SK-N-SH treated with all-trans-retinoic acid at 6 μM for 48 hours (cell line): Measurements from ENCODE around the gene CLNS1A.
"Not testable (repeated sequence)": the region's sequence is repeated elsewhere in the genome, so short reads cannot be mapped to it uniquely, and the experiment has no call there.

Experiments
- ESRRG ChIP-seq: fragments of 250-450 bp; sonication (Bioruptor Pico); IDR thresholded peaks from 2 replicates; pipeline ENCODE4 v1.6.1; 2021; ENCODE audit warnings: mild to moderate bottlenecking
- TCF4 ChIP-seq: fragments of 250-450 bp; sonication (Bioruptor Pico); IDR thresholded peaks from 2 replicates; pipeline ENCODE4 v1.8.0; 2021; ENCODE audit warnings: mild to moderate bottlenecking, moderate library complexity, borderline replicate concordance
- ZFP3 ChIP-seq: fragments of 250-450 bp; sonication (Bioruptor Pico); IDR thresholded peaks from 2 replicates; pipeline ENCODE4 v1.5.0; 2020; ENCODE audit warnings: mild to moderate bottlenecking, moderate library complexity

DNA sequence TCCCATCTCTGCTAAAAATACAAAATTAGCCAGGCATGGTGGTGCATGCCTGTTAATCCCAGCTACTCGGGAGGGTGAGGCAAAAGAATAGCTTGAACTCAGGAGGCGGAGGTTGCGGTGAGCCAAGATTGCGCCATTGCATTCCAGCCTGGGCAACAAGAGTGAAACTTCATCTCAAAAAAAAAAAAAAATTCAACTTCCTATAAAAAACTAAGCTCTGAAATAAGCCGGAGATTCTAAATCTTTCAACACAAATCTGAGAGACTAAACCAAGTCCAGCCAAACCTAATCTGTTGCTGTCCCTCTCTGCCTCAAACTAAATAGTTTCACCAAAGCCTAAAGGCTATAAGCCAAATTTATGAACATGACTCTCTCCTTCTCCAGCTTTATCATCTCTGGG lies 3.7 kb downstream of the CLNS1A start:
- not testable (repeated sequence) for TF ChIP-seq ZFP3 (CRISPR knock-in tag); ESRRG (CRISPR knock-in tag); TCF4
